Stimulated activated CD4-positive, alpha-beta T cell treated with anti-CD3 and anti-CD28 coated beads, Interleukin-15, amount 100 ng/mL, for 1 hour (primary cell): ENCODE data around the gene PSME4.
"Not testable (repeated sequence)": the region's sequence is repeated elsewhere in the genome, so short reads cannot be mapped to it uniquely, and the experiment has no call there.

Experiments used
- DNase-seq, 2 donors: peaks; one replicate each; pipeline ENCODE4 v3.0.0-alpha.2; 2020; ENCODE audit warnings: low read depth in 1 of 2, low spot score in 1 of 2

The PSME4 gene

GRCh38 chr2:53843595-53843994, 127.2 kb downstream of the PSME4 start:
- DNase-seq = no peak

- DNase-seq = no peak
Observed at GRCh38 chr2:53842891-53843290, 127.9 kb downstream of the PSME4 start.

GRCh38 chr2:53841651-53842050, 129.1 kb downstream of the PSME4 start:
- not testable (repeated sequence) for DNase-seq

- DNase-seq = no peak
Observed at GRCh38 chr2:53840580-53840979, 130.2 kb downstream of the PSME4 start.

- not testable (repeated sequence) for DNase-seq
Observed at GRCh38 chr2:53829980-53830290, 140.9 kb downstream of the PSME4 start.

- DNase-seq = no peak
Observed at GRCh38 chr2:53829273-53829979, 141.4 kb downstream of the PSME4 start.

GRCh38 chr2:53828331-53828730, 142.5 kb downstream of the PSME4 start:
- no peak for DNase-seq

GRCh38 chr2:53827398-53828175, 143.2 kb downstream of the PSME4 start:
- no peak for DNase-seq

GRCh38 chr2:53826587-53827397, 144.0 kb downstream of the PSME4 start:
- DNase-seq = no peak

GRCh38 chr2:53826030-53826410, 144.8 kb downstream of the PSME4 start:
- DNase-seq = no peak

- DNase-seq = not testable (repeated sequence)
Observed at GRCh38 chr2:53823639-53824038, 147.2 kb downstream of the PSME4 start.

- DNase-seq = no peak
Observed at GRCh38 chr2:53821810-53822209, 149.0 kb downstream of the PSME4 start.

GRCh38 chr2:53820711-53821110, 150.1 kb downstream of the PSME4 start:
- DNase-seq = no peak

- no peak for DNase-seq
Observed at GRCh38 chr2:53820048-53820447, 150.7 kb downstream of the PSME4 start.

- DNase-seq = no peak
Observed at GRCh38 chr2:53819634-53820033, 151.2 kb downstream of the PSME4 start.

GRCh38 chr2:53818854-53819435, 151.8 kb downstream of the PSME4 start:
- no peak for DNase-seq
